ENCODE measurements around the gene EXOC3L4.

EXOC3L4 gene

GRCh38 chr14:103068351-103069073, 26.0 kb upstream of the EXOC3L4 start (continued):
- TF ChIP-seq ZFHX2 (tag by site-specific recombination; conservative IDR thresholded peaks at IDR 0.05) (no peak; the same call in 1 of the 2 replicates), ZNF354C (tag by site-specific recombination; IDR thresholded peaks at IDR 0.05; ENCODE audit: borderline replicate concordance, low read depth) (no peak), ZNF341 (tag by site-specific recombination; IDR thresholded peaks at IDR 0.05; ENCODE audit: low read depth) (no peak), GFI1B (tag by site-specific recombination; IDR thresholded peaks at IDR 0.05) (no peak), ZNF664 (tag by site-specific recombination; IDR thresholded peaks at IDR 0.05) (no peak), ZNF24 (tag by site-specific recombination; IDR thresholded peaks at IDR 0.05) (no peak), HIC1 (tag by site-specific recombination; IDR thresholded peaks at IDR 0.05) (no peak), ZNF157 (tag by site-specific recombination; IDR thresholded peaks at IDR 0.05) (no peak), GLIS2 (tag by site-specific recombination; IDR thresholded peaks at IDR 0.05) (no peak), ZNF777 (tag by site-specific recombination; IDR thresholded peaks at IDR 0.05; ENCODE audit: borderline replicate concordance) (no peak)

GRCh38 chr14:103070263-103070885, 24.2 kb upstream of the EXOC3L4 start:
- H3K4me1 ChIP-seq (ENCODE audit: control insufficient read depth, insufficient read depth, low read length), result peaks cover 10% of the 10 kb centered on the region; the same call in 1 of the 2 replicates
- no peaks in the 10 kb centered on the region for H3K9me3 ChIP-seq (ENCODE audit: control insufficient read depth, insufficient read depth, low read depth, low read length)
- no peaks in the 10 kb centered on the region for H3K36me3 ChIP-seq (ENCODE audit: control insufficient read depth in 2 of 2, insufficient read depth in 1 of 2, low read length in 2 of 2)
- ChIA-PET POLR2A (no interaction called here), CTCF (interaction anchor here (0.6 kb wide), 1 partner anchor 24 kb away, joined by 3 read pairs; no protein-coding TSS in a partner anchor)
- H3K27ac ChIP-seq (ENCODE audit: extremely low read depth, low read depth, low read length), result no peak overlapping the region
- TF ChIP-seq ZNF394 (tag by site-specific recombination; IDR thresholded peaks at IDR 0.05; ENCODE audit: borderline replicate concordance) (no peak), ZNF18 (tag by site-specific recombination; IDR thresholded peaks at IDR 0.05) (no peak), REPIN1 (tag by site-specific recombination; IDR thresholded peaks at IDR 0.05; ENCODE audit: low read depth) (no peak), PRDM1 (tag by site-specific recombination; IDR thresholded peaks at IDR 0.05) (no peak), ZNF138 (tag by site-specific recombination; IDR thresholded peaks at IDR 0.05; ENCODE audit: borderline replicate concordance) (no peak), ZNF211 (tag by site-specific recombination; IDR thresholded peaks at IDR 0.05; ENCODE audit: low read depth) (no peak), ZBTB8A (tag by site-specific recombination; IDR thresholded peaks at IDR 0.05) (no peak), GLIS2 (tag by site-specific recombination; IDR thresholded peaks at IDR 0.05) (no peak), ZNF664 (tag by site-specific recombination; IDR thresholded peaks at IDR 0.05) (no peak), KLF16 (tag by site-specific recombination; IDR thresholded peaks at IDR 0.05) (no peak), ZNF510 (tag by site-specific recombination; IDR thresholded peaks at IDR 0.05; ENCODE audit: insufficient replicate concordance) (no peak), ZNF112 (tag by site-specific recombination; IDR thresholded peaks at IDR 0.05) (no peak), ZNF239 (tag by site-specific recombination; IDR thresholded peaks at IDR 0.05) (no peak), BCL11B (tag by site-specific recombination; IDR thresholded peaks at IDR 0.05; ENCODE audit: low read depth) (no peak), ZEB2 (tag by site-specific recombination; IDR thresholded peaks at IDR 0.05) (no peak)
- no peak overlapping the region for H3K4me3 ChIP-seq (ENCODE audit: low read depth, low read length)
